ENCODE measurements around the gene DLG2. TPM values are rescaled to one million over a fixed set of nuclear protein-coding genes. Genes with fewer than 3 reads are reported as not detected.

The DLG2 gene
- total and polyA plus RNA-seq, 2 of the 4 experiments (the other 2 are of a cell fraction): 0.31 to 0.36 TPM

DNA sequence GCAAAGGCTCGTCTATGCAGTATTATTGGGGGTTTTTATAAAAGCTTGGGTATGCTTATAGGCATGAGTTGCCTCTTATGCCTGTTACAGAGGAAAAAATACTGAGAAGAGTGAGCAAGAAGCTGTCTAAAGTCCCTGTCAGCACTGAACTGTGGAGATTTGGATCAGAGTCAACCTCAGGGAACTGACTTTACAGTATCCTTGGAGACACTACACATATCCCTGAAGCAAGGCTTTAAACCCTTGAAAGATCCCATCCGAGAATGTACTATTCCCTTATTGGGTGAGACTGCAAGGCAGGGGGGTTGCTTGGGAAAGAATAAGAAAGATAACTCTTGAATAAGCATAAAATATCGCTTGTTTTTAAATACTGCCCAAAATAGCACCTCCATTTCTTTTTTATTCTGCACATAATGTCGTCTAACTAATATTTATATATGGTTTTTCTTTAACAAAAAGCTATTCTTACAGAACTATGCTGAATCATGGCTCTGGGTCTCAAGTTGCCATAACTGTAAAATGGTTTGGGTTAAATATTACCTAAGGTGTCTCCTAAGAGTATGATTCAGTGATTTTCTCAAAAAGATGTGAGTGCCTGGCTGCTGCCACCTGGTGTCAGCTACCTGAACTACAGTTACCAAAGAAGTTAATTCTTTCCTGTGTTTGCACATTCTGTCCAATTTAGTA, 1062.8 kb downstream of the DLG2 start (continued):
- TF ChIP-seq MAFK (IDR thresholded peaks at IDR 0.05; ENCODE audit: low read depth, low read length): no peak

GRCh38 chr11:84563356-84563755, 1063.8 kb downstream of the DLG2 start:
- Histone ChIP-seq H3K9me1 (ENCODE audit: insufficient read depth, low read length) (no peaks in the 10 kb centered on the region), H2AK5ac (ENCODE audit: low read depth, low read length) (no peak overlapping the region), H3K27ac (ENCODE audit: insufficient read depth, low read length) (no peak overlapping the region), H4K20me1 (ENCODE audit: insufficient read depth, low read length) (no peaks in the 10 kb centered on the region), H3K36me3 (ENCODE audit: control insufficient read depth, insufficient read depth, low read length) (no peaks in the 10 kb centered on the region), H2AK9ac (replicated peaks; ENCODE audit: low read depth, low read length, poor library complexity) (no peak overlapping the region), H3K79me1 (ENCODE audit: low read depth in 1 of 2, low read length in 2 of 2) (no peaks in the 10 kb centered on the region), H3K4ac (ENCODE audit: low read depth, low read length) (no peak overlapping the region), H3K23ac (ENCODE audit: low read depth, low read length) (no peak overlapping the region), H3K9me3 (ENCODE audit: control insufficient read depth, insufficient read depth, low read length) (no peaks in the 10 kb centered on the region), H3K18ac (ENCODE audit: low read depth, low read length) (no peak overlapping the region), H4K8ac (ENCODE audit: low read depth in 2 of 2, low read length in 2 of 2) (no peak overlapping the region), H2BK15ac (ENCODE audit: low read depth, low read length) (no peak overlapping the region), H3K56ac (ENCODE audit: extremely low read depth, insufficient read depth, low read length) (no peak overlapping the region), H2AFZ (replicated peaks; ENCODE audit: low read length, poor library complexity) (no peak overlapping the region), H2BK5ac (ENCODE audit: low read depth, low read length, poor library complexity, severe bottlenecking) (no peak overlapping the region), H3K27me3 (ENCODE audit: control insufficient read depth, insufficient read depth, low read length) (no peaks in the 10 kb centered on the region), H2BK20ac (ENCODE audit: low read depth, low read length) (no peak overlapping the region), H3K4me3 (ENCODE audit: insufficient read depth, low read depth, low read length) (no peak overlapping the region), H3K4me2 (ENCODE audit: low read depth, low read length) (no peak overlapping the region), H2BK120ac (ENCODE audit: low read depth, low read length) (no peak overlapping the region), H4K91ac (ENCODE audit: insufficient read depth, low read depth, low read length) (no peak overlapping the region), H3K9ac (ENCODE audit: low read depth, low read length) (no peak overlapping the region), H3K14ac (replicated peaks; ENCODE audit: low read depth, low read length) (no peak overlapping the region), H3K4me1 (ENCODE audit: control insufficient read depth, insufficient read depth, low read length) (no peaks in the 10 kb centered on the region), H4K5ac (ENCODE audit: low read depth, low read length) (no peak overlapping the region)
- WGBS, 2 experiments (ENCODE audit: extremely low coverage in 2 of 2, insufficient read length in 1 of 2): no CpG with 5 or more reads among the region's 2 CpGs
- no TSS peak for BruUV-seq (replicated peaks)
- ChIA-PET POLR2A (ENCODE audit: unreplicated experiment) (no interaction called here), CTCF (interaction anchor here (1.1 to 2.7 kb wide), 3 partner anchors 10 to 736 kb away, joined by 3 to 10 read pairs (median 6); no protein-coding TSS in a partner anchor)
- in situ Hi-C loops (cut with MboI; ENCODE audit: low sequenced_read_pairs): loop anchor here (10.0 kb wide), 1 partner anchor 729 kb away; no protein-coding TSS in a partner anchor
- DNase-seq (no peak), ATAC-seq (ENCODE audit: low read depth) (no peak)
- dilution Hi-C loops (cut with HindIII; ENCODE audit: low sequenced_read_pairs, unreplicated experiment): no loop called here
- intact Hi-C loops (cut with micrococcal nuclease): loop anchor here (5.0 kb wide), 1 partner anchor 1881 kb away; no protein-coding TSS in a partner anchor
- TF ChIP-seq MXI1 (IDR thresholded peaks at IDR 0.05; ENCODE audit: borderline replicate concordance, low read depth, low read length): no peak
- no peak for TF ChIP-seq MAZ (IDR thresholded peaks at IDR 0.05; ENCODE audit: borderline replicate concordance, low read depth, low read length)
- no peak for TF ChIP-seq NFE2L2 (IDR thresholded peaks at IDR 0.05; ENCODE audit: low read depth, low read length)
- no peak for TF ChIP-seq FOS (IDR thresholded peaks at IDR 0.05; ENCODE audit: low read depth, low read length)
- TF ChIP-seq CEBPB (IDR thresholded peaks at IDR 0.05; ENCODE audit: low read depth, low read length): no peak
- no peak for TF ChIP-seq POLR2A (IDR thresholded peaks at IDR 0.05; ENCODE audit: low read depth, low read length)
- no peak for TF ChIP-seq RFX5 (IDR thresholded peaks at IDR 0.05; ENCODE audit: low read depth, low read length)
- no peak for TF ChIP-seq USF2 (IDR thresholded peaks at IDR 0.05; ENCODE audit: low read depth, low read length)
- no peak for TF ChIP-seq SMC3 (IDR thresholded peaks at IDR 0.05; ENCODE audit: low read depth, low read length)
- no peak for TF ChIP-seq MAFK (IDR thresholded peaks at IDR 0.05; ENCODE audit: low read depth, low read length)
- no peak for TF ChIP-seq RAD21 (IDR thresholded peaks at IDR 0.05; ENCODE audit: low read length)
- TF ChIP-seq, protein P1, sequence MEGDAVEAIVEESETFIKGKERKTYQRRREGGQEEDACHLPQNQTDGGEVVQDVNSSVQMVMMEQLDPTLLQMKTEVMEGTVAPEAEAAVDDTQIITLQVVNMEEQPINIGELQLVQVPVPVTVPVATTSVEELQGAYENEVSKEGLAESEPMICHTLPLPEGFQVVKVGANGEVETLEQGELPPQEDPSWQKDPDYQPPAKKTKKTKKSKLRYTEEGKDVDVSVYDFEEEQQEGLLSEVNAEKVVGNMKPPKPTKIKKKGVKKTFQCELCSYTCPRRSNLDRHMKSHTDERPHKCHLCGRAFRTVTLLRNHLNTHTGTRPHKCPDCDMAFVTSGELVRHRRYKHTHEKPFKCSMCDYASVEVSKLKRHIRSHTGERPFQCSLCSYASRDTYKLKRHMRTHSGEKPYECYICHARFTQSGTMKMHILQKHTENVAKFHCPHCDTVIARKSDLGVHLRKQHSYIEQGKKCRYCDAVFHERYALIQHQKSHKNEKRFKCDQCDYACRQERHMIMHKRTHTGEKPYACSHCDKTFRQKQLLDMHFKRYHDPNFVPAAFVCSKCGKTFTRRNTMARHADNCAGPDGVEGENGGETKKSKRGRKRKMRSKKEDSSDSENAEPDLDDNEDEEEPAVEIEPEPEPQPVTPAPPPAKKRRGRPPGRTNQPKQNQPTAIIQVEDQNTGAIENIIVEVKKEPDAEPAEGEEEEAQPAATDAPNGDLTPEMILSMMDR (conservative IDR thresholded peaks at IDR 0.05; ENCODE audit: low read depth, low read length): no peak
- no peak for TF ChIP-seq ELK1 (IDR thresholded peaks at IDR 0.05; ENCODE audit: borderline replicate concordance, low read depth, low read length)

Measured in IMR-90 (cell line).